ENCODE results near the gene LRP8.

Gene LRP8

DNA sequence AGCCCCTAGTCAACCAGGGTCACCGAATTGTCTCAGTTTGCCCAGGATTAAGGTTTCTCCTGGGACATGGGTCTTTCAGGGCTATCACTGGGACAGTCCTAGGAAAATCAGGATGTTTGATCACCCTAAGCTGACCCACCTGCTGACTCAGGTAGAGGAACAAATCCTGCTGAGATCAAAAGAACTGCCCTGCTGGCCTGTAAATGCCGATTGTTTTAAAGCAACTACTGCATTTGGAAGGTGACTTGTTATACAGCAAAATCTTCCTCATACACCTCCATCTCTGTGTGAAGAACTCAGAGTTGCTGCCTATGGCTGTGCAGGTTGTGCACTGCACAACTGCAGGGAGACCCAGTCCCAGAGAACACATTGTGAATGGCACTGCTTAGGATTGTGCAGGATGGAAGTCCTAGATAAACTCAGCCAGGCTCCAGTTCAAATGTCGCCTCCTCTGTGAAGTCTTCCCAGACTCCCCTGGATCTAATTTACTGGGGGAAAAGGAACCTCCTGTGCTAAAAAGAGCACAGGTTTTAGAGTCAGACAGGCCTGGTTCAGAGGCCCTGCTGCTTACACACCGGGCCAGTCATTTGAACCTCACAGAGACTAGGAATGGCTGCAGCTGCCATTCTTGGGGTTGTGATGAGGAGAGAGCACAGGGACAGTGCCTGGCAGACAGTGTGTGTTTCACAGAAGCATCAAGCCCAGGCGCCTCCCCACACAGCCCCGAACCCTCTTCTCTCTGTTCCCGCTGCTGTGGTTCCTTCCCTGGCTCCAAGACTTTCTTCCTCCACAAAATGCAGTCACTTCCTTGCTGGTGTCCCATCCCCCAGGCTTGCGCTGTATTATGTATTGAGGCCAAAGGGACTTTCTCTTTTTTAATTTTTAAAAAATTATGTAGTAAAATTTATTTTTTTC is 23.2 kb upstream of the LRP8 start:
- TF ChIP-seq, protein P1, sequence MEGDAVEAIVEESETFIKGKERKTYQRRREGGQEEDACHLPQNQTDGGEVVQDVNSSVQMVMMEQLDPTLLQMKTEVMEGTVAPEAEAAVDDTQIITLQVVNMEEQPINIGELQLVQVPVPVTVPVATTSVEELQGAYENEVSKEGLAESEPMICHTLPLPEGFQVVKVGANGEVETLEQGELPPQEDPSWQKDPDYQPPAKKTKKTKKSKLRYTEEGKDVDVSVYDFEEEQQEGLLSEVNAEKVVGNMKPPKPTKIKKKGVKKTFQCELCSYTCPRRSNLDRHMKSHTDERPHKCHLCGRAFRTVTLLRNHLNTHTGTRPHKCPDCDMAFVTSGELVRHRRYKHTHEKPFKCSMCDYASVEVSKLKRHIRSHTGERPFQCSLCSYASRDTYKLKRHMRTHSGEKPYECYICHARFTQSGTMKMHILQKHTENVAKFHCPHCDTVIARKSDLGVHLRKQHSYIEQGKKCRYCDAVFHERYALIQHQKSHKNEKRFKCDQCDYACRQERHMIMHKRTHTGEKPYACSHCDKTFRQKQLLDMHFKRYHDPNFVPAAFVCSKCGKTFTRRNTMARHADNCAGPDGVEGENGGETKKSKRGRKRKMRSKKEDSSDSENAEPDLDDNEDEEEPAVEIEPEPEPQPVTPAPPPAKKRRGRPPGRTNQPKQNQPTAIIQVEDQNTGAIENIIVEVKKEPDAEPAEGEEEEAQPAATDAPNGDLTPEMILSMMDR (conservative IDR thresholded peaks at IDR 0.05; ENCODE audit: low read depth, low read length): no peak
- H2AFZ ChIP-seq (ENCODE audit: low read depth): no peak overlapping the region
- no peak overlapping the region for H3K4me2 ChIP-seq

DNA sequence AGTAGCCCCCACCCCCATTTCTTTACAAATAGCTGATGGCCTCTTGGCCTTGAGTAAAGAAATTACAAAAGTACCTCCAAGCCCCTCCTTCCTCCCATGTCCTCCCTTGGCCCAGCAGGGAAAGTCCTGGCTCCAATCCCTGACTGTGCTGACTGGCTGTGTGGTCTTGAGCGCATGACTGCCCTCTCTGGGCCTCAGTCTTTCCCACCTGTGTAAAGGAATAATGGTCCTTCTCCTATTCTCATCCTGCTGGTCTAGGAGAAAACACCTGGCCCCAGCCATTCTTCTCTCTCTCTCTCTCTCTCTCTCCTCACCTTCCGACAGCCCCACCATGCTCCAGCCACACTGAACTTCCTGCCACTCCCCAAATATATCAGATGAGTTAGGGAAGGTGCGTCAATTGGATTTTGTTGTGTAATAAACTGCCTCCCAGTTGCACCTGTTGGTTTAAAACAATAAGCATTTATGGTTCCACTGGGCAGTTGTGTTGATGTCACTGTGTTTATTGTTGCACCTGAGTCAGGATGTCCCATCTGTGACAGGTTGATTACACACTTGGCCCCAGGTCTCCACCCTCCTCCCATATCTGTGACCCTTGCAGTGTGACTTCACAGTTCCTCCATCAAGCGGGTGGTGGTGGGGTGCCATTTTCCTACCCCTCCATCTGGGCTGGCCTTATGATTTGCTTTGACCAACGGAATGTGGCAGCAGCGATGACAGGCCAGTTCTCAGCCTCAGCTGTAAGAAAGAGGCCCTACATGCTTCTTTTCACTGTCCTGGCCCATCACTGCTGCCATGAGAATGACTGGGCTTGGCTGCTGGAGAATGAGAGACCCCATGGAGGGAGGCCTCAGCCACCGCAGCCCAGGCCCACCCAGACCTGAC is 22.3 kb upstream of the LRP8 start:
- no peak overlapping the region for H2AFZ ChIP-seq (ENCODE audit: low read depth)
- H3K27ac ChIP-seq: no peak overlapping the region
- no peaks in the 10 kb centered on the region for H3K36me3 ChIP-seq (ENCODE audit: insufficient read depth)
- H3K27me3 ChIP-seq (ENCODE audit: insufficient read depth, low read depth): no peaks in the 10 kb centered on the region
- TF ChIP-seq, protein P1 (conservative IDR thresholded peaks at IDR 0.05; ENCODE audit: low read depth, low read length): no peak
- no peaks in the 10 kb centered on the region for H3K4me1 ChIP-seq (ENCODE audit: low read depth, poor library complexity, severe bottlenecking)
- H4K20me1 ChIP-seq (ENCODE audit: insufficient read depth): no peaks in the 10 kb centered on the region
- no peak overlapping the region for H3K9ac ChIP-seq
- no peak overlapping the region for H3K4me3 ChIP-seq (IDR thresholded peaks at IDR 0.05; ENCODE audit: insufficient read depth, low read depth, low read length)
- no peaks in the 10 kb centered on the region for H3K79me2 ChIP-seq (ENCODE audit: insufficient read depth, low read depth)
- no peak overlapping the region for H3K4me2 ChIP-seq

More for the DNA sequence above, 23.2 kb upstream of the LRP8 start:
- H3K27ac ChIP-seq: no peak overlapping the region
- no peaks in the 10 kb centered on the region for H3K27me3 ChIP-seq (ENCODE audit: insufficient read depth, low read depth)
- H3K9ac ChIP-seq: no peak overlapping the region
- no peaks in the 10 kb centered on the region for H4K20me1 ChIP-seq (ENCODE audit: insufficient read depth)
- H3K4me3 ChIP-seq (IDR thresholded peaks at IDR 0.05; ENCODE audit: insufficient read depth, low read depth, low read length): no peak overlapping the region
- no peaks in the 10 kb centered on the region for H3K79me2 ChIP-seq (ENCODE audit: insufficient read depth, low read depth)
- H3K36me3 ChIP-seq (ENCODE audit: insufficient read depth): no peaks in the 10 kb centered on the region
- no peaks in the 10 kb centered on the region for H3K4me1 ChIP-seq (ENCODE audit: low read depth, poor library complexity, severe bottlenecking)

DNA sequence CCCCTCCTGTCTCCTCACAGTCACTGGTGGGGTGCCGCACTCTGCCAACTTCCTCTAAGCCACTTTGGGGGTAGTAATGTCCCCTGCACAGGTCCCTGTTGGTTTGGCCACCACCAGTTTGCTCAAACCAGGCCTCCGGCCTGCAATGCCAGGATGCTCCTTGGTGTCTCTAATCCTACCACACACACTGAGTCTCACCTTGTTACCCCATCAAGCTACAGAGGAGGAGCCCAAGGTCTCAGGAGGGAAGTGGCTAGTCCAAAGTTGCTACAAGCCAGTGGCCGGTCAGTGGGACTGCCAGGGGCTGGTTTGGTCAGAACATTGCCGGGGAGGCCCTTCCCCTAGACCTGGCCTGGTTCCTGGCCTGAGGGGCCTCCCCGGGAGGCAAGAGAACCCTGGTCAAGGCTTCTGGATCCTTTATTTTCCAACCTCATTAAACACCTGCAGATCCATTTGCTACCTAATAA is 21.5 kb upstream of the LRP8 start:
- Histone ChIP-seq H4K20me1 (ENCODE audit: insufficient read depth) (no peaks in the 10 kb centered on the region), H3K4me1 (ENCODE audit: low read depth, poor library complexity, severe bottlenecking) (no peaks in the 10 kb centered on the region), H3K9ac (no peak overlapping the region), H3K27me3 (ENCODE audit: insufficient read depth, low read depth) (no peaks in the 10 kb centered on the region), H3K27ac (no peak overlapping the region), H2AFZ (ENCODE audit: low read depth) (no peak overlapping the region), H3K36me3 (ENCODE audit: insufficient read depth) (no peaks in the 10 kb centered on the region), H3K4me2 (no peak overlapping the region), H3K79me2 (ENCODE audit: insufficient read depth, low read depth) (no peaks in the 10 kb centered on the region), H3K4me3 (IDR thresholded peaks at IDR 0.05; ENCODE audit: insufficient read depth, low read depth, low read length) (no peak overlapping the region)
- TF ChIP-seq, protein P1 (conservative IDR thresholded peaks at IDR 0.05; ENCODE audit: low read depth, low read length): no peak

DNA sequence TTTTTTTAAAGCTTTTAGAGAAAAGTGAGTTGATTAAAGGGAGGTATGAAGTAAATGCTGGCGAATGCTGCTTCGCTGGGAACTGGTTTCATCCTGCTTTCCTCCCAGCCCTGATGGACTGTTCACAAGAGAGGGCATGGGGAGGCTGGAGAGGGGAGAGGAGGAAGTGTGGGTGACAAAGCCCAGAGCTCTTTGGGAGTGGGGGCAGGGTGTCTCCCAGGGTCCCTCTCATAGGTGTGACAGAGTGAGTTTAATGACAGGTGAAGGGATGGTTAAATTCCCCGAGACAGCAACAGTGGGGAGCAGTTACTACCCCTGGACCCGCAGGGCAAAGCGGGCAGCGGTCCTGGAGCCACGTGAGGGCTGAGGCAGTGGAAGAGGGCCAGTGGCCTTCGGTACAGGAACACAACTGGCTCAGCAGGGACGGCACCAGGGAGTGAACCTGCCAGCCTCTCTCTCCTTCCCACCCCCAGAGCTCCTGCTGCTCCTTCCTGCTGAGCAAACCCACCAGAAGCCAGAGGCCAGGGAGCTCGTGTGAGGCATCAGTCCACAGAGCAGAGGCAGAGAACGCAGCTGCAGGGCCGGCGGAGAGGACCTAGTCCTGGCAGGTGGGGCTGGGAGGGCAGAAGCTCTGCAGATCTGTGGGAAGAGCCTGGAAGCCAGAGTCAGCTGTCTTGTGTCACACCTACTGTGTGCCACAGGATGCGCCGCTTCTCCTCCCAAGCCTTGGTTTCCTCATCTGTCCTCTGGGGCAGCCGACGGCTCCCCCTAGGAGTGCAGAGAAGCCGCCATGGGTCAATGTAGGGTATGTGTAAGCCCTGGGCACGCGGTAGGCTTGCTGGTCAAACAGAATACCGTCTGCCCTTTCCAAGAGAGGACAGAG is 20.9 kb upstream of the LRP8 start:
- no peak overlapping the region for H2AFZ ChIP-seq (ENCODE audit: low read depth)
- H3K27me3 ChIP-seq (ENCODE audit: insufficient read depth, low read depth): no peaks in the 10 kb centered on the region
- no peaks in the 10 kb centered on the region for H3K4me1 ChIP-seq (ENCODE audit: low read depth, poor library complexity, severe bottlenecking)
- TF ChIP-seq, protein P1 (conservative IDR thresholded peaks at IDR 0.05; ENCODE audit: low read depth, low read length): no peak
- H3K79me2 ChIP-seq (ENCODE audit: insufficient read depth, low read depth): no peaks in the 10 kb centered on the region
- no peaks in the 10 kb centered on the region for H4K20me1 ChIP-seq (ENCODE audit: insufficient read depth)
- no peak overlapping the region for H3K9ac ChIP-seq
- H3K36me3 ChIP-seq (ENCODE audit: insufficient read depth): no peaks in the 10 kb centered on the region
- H3K4me3 ChIP-seq (IDR thresholded peaks at IDR 0.05; ENCODE audit: insufficient read depth, low read depth, low read length): no peak overlapping the region
- H3K4me2 ChIP-seq: no peak overlapping the region
- H3K27ac ChIP-seq: no peak overlapping the region

Measured in KMS-11 (cell line).